ENCODE measurements around the gene DNTTIP2.
"Not testable (repeated sequence)": the region's sequence is repeated elsewhere in the genome, so short reads cannot be mapped to it uniquely, and the experiment has no call there.

The DNTTIP2 gene, protein sequence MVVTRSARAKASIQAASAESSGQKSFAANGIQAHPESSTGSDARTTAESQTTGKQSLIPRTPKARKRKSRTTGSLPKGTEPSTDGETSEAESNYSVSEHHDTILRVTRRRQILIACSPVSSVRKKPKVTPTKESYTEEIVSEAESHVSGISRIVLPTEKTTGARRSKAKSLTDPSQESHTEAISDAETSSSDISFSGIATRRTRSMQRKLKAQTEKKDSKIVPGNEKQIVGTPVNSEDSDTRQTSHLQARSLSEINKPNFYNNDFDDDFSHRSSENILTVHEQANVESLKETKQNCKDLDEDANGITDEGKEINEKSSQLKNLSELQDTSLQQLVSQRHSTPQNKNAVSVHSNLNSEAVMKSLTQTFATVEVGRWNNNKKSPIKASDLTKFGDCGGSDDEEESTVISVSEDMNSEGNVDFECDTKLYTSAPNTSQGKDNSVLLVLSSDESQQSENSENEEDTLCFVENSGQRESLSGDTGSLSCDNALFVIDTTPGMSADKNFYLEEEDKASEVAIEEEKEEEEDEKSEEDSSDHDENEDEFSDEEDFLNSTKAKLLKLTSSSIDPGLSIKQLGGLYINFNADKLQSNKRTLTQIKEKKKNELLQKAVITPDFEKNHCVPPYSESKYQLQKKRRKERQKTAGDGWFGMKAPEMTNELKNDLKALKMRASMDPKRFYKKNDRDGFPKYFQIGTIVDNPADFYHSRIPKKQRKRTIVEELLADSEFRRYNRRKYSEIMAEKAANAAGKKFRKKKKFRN

DNA sequence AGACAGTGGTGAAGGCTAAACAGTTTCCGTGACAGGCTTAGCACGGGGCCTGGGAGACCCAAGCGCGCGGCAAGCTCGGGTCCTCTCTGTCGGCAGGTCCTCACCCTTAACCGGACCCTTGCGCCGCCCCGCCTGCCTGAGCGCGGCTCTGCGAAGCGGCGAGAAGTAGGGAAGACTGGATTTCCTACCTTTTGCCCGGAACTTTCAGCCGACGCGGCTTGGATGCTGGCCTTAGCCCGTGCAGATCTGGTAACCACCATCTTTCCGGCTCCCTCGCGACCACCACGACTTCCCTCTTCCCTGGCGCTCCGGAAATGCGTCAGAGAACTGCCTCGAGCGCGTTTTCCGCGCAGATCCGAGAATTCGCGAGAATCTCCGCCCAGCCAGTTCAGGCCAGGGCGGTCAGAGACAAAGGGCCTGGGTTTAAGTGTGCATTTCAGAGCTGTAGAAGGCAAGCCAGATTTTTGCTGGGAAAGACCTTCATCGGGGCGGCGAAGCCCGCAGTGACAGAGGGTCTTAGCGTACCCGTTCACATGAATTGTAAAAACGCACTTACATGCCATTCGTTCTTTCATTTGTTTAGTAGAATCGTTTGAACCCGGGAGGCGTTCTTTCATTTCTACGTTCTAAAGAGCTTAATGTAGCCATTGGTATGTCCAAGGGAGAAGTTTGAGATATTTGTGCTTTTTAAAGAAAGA lies at the start of gene DNTTIP2:
Gene DNTTIP2 (minus strand): TSS at position 318 of the 698 bp plus-strand sequence. CDS start 58 bp downstream, at position 260.
- H3K4me1 Mint-ChIP-seq = peaks cover 44% of the 10 kb centered on the region
- DNase-seq = peak; percentile 94
- peaks cover 40% of the 10 kb centered on the region for H3K36me3 Mint-ChIP-seq
- H3K4me3 Mint-ChIP-seq = peak within 1 kb of the TSS; percentile 86
- CTCF ChIA-PET = interaction anchor here (0.7 to 1.4 kb wide), 2 partner anchors 30 to 32 kb away, joined by 3 to 7 read pairs; partner anchors contain the start of gene GCLM
- H3K27me3 Mint-ChIP-seq = no peaks in the 10 kb centered on the region
- no peaks in the 10 kb centered on the region for H3K9me3 Mint-ChIP-seq
- peak within 1 kb of the TSS; percentile 92 for H3K27ac Mint-ChIP-seq

DNA sequence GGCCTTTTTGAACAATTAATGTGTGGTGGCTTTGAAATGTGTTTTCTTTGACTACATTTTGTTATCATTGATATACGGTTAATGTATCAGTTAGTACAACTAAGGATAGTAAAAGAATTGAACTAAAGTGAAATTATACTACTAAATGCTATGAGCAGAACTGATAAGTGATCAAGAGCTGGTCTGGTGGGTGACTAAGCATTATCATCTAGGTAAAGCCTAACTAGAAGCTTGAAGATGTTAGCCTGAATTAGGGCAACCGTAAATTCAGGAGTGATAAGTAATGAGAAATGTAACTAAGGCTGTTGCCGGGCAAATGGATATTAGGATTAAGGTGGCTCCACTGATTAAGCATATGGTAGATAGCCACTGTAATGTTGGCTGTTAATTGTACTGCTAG lies 46.2 kb upstream of the DNTTIP2 start:
- Mint-ChIP-seq H3K27me3 (peaks cover 5% of the 10 kb centered on the region), H3K9me3 (peaks cover 2% of the 10 kb centered on the region), H3K36me3 (no peaks in the 10 kb centered on the region), H3K4me3 (no peak overlapping the region), H3K4me1 (peaks cover 3% of the 10 kb centered on the region), H3K27ac (no peak overlapping the region)
- DNase-seq = no peak
- CTCF ChIA-PET = no interaction called here

DNA sequence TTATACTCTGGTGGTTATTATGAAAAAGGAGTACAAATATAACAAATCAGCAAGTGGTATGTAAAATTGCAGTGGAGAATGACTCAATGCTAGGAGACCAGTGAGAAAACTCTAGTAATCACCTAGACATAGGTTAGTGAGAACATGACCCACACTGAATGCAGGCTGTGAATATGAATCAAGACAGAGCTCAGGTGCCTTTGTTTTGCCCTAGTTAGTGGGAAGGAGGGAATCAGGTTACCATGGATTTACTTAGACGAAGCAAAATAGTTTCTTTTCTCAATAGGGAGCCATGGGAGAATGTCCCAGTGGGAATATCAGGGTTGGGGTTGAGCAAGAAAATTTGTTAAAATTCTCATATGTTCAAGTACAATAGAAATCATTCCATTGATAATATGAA lies 40.8 kb upstream of the DNTTIP2 start:
- CTCF ChIA-PET = no interaction called here
- DNase-seq = no peak
- Mint-ChIP-seq H3K9me3 (no peaks in the 10 kb centered on the region), H3K27ac (no peak overlapping the region), H3K4me3 (no peak overlapping the region), H3K4me1 (no peaks in the 10 kb centered on the region), H3K27me3 (peaks cover 8% of the 10 kb centered on the region), H3K36me3 (no peaks in the 10 kb centered on the region)

DNA sequence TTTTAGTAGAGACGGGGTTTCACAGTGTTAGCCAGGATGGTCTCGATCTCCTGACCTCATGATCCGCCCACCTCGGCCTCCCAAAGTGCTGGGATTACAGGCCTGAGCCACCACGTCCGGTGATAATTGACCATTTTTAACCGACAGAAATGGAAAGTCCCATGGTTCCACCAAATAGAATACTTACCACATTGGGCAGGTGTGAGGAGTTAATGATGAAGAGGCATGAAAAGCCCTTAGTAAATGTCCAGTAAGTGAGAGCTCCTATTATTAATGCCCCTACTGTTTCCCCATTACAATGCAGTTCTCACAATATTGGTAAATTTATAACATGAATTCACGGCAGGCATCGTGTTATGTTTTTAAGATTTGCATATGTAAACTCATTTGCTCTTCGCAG lies 38.3 kb upstream of the DNTTIP2 start:
- DNase-seq = no peak
- H3K9me3 Mint-ChIP-seq = no peaks in the 10 kb centered on the region
- peaks cover 19% of the 10 kb centered on the region for H3K27me3 Mint-ChIP-seq
- no peak overlapping the region for H3K27ac Mint-ChIP-seq
- no peaks in the 10 kb centered on the region for H3K36me3 Mint-ChIP-seq
- H3K4me1 Mint-ChIP-seq = no peaks in the 10 kb centered on the region
- CTCF ChIA-PET = no interaction called here
- H3K4me3 Mint-ChIP-seq = no peak overlapping the region

DNA sequence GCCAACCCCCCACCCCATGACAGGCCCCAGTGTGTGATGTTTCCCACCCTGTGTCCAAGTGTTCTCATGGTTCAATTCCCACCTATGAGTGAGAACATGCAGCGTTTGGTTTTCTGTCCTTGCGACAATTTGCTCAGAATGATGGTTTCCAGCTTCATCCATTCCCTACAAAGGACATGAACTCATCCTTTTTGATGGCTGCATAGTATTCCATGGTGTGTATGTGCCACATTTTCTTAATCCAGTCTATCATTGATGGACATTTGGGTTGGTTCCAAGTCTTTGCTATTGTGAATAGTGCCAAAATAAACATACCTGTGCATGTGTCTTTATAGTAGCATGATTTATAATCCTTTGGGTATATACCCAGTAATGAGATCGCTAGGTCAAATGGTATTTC lies 31.9 kb upstream of the DNTTIP2 start:
- not testable (repeated sequence) for H3K4me3 Mint-ChIP-seq, H3K9me3 Mint-ChIP-seq, H3K27ac Mint-ChIP-seq, DNase-seq
- Mint-ChIP-seq H3K27me3 (peaks cover 19% of the 10 kb centered on the region), H3K36me3 (peaks cover 10% of the 10 kb centered on the region), H3K4me1 (peaks cover 31% of the 10 kb centered on the region)
- CTCF ChIA-PET = interaction anchor here (1.3 kb wide), 1 partner anchor 134 kb away, joined by 4 read pairs; no protein-coding TSS in a partner anchor

DNA sequence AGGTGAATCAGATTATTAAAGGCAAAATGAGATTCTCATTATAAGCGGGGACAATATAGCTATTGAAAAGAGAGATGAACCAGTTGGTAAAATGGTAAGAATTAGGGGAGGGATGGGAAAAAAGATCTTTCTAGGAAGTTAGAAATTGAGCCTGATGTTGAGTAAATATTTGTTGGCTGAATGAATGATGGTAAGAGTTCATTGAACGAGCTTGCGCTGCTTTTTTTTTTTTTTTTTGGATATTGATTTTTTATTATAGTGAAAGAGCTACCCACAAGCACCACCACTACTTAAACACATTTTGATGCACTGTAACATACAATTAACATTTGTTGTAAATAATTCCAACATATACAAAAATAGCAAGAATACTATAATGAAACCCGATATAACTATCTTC lies 31.3 kb upstream of the DNTTIP2 start:
- Mint-ChIP-seq H3K27ac (peak overlapping the region; percentile 75), H3K4me3 (peak overlapping the region; percentile 79), H3K4me1 (peaks cover 33% of the 10 kb centered on the region)

DNA sequence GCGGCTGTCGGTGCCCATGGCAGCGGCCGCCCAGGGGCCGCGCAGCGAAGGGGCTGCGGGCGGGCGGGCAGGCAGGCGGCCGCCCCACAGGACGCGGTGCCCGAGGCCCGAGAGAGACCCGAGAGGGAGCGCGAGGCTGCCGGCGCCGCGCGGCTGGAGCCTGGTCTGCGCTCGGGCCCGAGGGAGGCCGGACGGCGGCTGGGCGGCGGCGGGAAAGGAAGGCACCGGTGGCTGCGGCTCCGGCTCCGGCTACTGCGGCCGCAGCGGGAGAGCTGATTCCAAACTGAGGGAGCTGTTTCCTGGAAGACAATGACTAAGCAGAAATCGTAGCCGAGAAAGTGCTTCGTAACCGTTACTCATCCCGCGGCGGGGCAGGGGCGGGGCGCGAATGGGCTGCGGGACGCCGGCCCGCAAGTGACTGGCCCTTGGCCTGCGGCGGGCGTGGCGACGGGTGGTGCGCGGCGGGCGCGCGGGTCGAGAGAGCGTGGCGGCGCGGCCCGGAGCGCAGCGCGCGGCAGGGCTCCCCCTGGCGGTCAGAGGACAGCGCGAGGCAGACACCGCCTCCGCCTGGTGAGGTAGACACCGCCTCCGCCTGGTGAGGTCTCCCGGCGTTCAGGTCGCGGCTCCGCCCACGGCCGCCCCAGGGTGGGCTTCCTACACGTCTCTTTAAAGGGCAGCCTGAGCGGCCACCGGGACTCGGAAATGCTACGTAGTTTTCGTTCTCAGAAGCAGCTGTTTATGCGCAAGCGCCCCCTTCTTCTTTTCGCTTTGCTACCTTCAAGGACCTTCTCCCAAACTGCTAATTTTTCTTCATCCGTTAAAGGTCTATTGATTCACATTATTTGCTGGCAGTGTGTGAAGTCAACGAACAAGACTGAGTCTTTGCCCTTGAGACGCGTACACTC lies 30.4 kb upstream of the DNTTIP2 start, which contains the start of gene GCLM:
Gene GCLM (minus strand): TSS at position 285 of the 905 bp plus-strand sequence. CDS start 267 bp downstream, at position 18.
- peak within 1 kb of the TSS; percentile 79 for H3K27ac Mint-ChIP-seq
- H3K27me3 Mint-ChIP-seq = peaks cover 11% of the 10 kb centered on the region
- CTCF ChIA-PET = interaction anchor here (0.6 to 2.6 kb wide), 6 partner anchors 12 to 280 kb away, joined by 3 to 7 read pairs (median 4); partner anchors contain the start of gene DNTTIP2
- DNase-seq = peak; percentile 89
- peak within 1 kb of the TSS; percentile 79 for H3K4me3 Mint-ChIP-seq
- peaks cover 11% of the 10 kb centered on the region for H3K36me3 Mint-ChIP-seq
- peaks cover 2% of the 10 kb centered on the region for H3K9me3 Mint-ChIP-seq
- peaks cover 39% of the 10 kb centered on the region for H3K4me1 Mint-ChIP-seq

More for the DNA sequence above, 31.3 kb upstream of the DNTTIP2 start:
- peaks cover 11% of the 10 kb centered on the region for H3K36me3 Mint-ChIP-seq
- CTCF ChIA-PET = interaction anchor here (0.6 to 2.6 kb wide), 5 partner anchors 11 to 135 kb away, joined by 3 to 7 read pairs (median 4); partner anchors contain the start of gene DNTTIP2
- no peak for DNase-seq
- peaks cover 2% of the 10 kb centered on the region for H3K9me3 Mint-ChIP-seq
- peaks cover 15% of the 10 kb centered on the region for H3K27me3 Mint-ChIP-seq

DNA sequence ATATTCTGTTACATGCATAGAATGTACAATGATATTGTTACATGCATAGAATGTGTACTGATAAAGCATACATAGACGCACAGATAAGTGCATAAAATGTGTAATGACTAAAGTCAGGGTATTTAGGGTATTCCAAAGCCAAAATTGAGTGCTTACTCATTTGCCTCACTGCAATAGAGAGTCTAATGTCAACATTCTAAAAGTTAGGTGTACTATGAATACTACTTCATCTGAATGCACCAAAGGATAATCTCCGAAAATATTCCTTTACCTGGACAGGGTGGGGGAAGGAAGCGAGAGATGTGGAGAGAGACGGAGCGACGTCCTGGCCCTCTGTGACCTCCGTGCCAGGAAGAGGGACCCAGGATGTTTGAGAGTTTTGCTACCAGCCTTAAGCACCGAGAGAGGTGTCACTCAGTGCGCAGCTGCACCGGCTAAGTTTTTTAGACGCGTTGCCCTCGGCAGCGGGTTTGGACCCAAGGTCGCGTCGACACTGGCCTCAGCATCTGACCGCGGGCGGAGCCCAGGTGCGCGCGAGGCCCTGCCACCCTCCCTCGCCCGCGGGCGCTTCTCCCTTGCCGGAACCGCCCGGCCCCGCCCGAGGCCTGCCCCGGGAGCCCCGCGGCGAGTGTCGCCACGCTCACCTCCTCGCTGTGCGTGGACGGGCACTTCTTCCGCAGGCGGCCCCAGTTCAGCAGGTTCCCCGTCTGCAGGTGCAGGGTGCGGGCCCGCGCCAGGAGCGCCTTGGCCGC lies 29.6 kb upstream of the DNTTIP2 start:
- H3K4me1 Mint-ChIP-seq = peaks cover 47% of the 10 kb centered on the region
- H3K36me3 Mint-ChIP-seq = peaks cover 11% of the 10 kb centered on the region
- peaks cover 9% of the 10 kb centered on the region for H3K27me3 Mint-ChIP-seq
- DNase-seq = peak; percentile 64
- peaks cover 2% of the 10 kb centered on the region for H3K9me3 Mint-ChIP-seq
- CTCF ChIA-PET = interaction anchor here (0.7 to 2.6 kb wide), 2 partner anchors 29 to 279 kb away, joined by 3 to 7 read pairs; partner anchors contain the start of gene DNTTIP2
- peak overlapping the region; percentile 76 for H3K4me3 Mint-ChIP-seq
- peak overlapping the region; percentile 79 for H3K27ac Mint-ChIP-seq

DNA sequence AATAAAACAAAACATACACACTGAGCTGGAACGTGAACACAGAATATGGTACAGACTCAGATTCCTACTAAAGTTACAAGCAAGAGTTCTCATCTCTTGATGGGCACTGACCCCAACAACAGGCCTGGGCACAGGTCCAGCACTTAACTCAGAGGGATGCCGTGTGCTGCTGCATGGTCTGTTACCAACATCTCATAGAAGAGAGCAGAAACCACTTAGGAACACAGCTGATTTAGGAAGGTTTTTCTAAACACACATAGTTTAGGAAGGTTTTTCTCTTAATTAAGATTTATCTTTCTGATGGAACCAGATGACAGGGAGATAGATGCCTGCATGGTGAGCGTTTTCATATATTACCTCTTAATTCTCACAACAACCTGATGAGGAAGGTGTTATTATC lies 28.7 kb upstream of the DNTTIP2 start:
- H3K27ac Mint-ChIP-seq = peak overlapping the region; percentile 30
- H3K27me3 Mint-ChIP-seq = peaks cover under 1% of the 10 kb centered on the region
- H3K4me1 Mint-ChIP-seq = peaks cover 47% of the 10 kb centered on the region
- peaks cover 12% of the 10 kb centered on the region for H3K36me3 Mint-ChIP-seq
- DNase-seq = no peak
- CTCF ChIA-PET = interaction anchor here (2.6 kb wide), 1 partner anchor 28 kb away, joined by 7 read pairs; the partner anchor contains the start of gene DNTTIP2
- H3K4me3 Mint-ChIP-seq = peak overlapping the region; percentile 62
- peaks cover 2% of the 10 kb centered on the region for H3K9me3 Mint-ChIP-seq

DNA sequence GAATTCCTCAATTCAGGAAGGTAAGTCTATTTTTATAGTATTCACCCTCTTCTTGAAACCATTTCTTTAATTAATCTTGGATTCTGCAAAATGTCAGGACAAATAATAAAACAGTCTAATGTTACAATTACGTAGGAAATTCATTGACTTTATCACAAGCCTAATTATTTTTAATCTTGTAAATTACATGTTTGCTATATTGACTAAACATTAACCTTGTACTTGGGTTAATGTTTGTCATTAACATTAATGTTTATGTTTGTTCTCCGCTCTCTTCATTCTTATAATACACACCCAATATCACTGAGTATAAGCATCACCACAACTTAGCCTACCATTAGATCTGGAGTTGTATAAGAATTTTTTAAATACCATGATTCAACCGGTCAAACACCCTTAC lies 27.5 kb upstream of the DNTTIP2 start:
- Mint-ChIP-seq H3K4me1 (peaks cover 49% of the 10 kb centered on the region), H3K27ac (no peak overlapping the region), H3K27me3 (no peaks in the 10 kb centered on the region), H3K36me3 (peaks cover 17% of the 10 kb centered on the region), H3K4me3 (no peak overlapping the region), H3K9me3 (peaks cover 2% of the 10 kb centered on the region)
- no peak for DNase-seq
- CTCF ChIA-PET = no interaction called here

DNA sequence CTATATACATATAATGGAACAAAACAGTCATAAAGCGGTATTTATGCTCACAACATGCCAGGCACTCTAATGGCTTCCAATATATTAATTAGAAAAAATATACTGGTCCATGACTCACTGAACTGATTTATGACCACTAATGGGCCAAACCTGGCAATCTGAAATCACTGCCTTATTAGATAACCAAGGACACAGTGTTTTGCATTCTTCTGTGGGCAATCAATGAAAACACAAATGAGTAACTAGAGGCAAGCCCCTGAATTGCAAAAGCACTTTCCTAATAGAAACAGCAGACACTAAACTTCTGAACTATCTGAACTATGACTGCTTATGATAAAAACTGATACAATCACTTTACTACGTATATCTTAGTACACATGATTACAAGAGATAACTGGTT lies 26.7 kb upstream of the DNTTIP2 start:
- H3K27me3 Mint-ChIP-seq = no peaks in the 10 kb centered on the region
- CTCF ChIA-PET = no interaction called here
- peaks cover 47% of the 10 kb centered on the region for H3K4me1 Mint-ChIP-seq
- H3K4me3 Mint-ChIP-seq = no peak overlapping the region
- DNase-seq = no peak
- H3K36me3 Mint-ChIP-seq = peaks cover 20% of the 10 kb centered on the region
- no peak overlapping the region for H3K27ac Mint-ChIP-seq
- peaks cover 2% of the 10 kb centered on the region for H3K9me3 Mint-ChIP-seq

DNA sequence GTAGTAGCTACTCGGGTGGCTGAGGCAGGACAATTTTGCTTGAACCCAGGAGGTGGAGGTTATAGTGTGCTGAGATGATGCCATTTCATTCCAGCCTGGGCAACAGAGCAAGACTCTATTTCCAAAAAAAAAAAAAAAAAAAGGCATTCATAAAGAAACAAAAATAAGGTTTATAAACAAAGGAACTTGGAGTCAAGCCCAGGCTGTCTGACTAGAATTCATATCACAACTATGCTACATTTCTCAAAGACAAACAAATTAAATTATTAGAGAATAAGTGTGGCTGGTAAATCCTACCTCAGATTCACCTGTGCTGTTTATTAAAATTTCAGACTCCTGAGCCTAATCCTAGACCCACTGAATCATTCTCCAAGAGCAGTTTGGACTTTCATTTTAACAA lies 26.0 kb upstream of the DNTTIP2 start:
- DNase-seq = no peak
- Mint-ChIP-seq H3K4me3 (no peak overlapping the region), H3K27ac (peak overlapping the region; percentile 60), H3K27me3 (no peaks in the 10 kb centered on the region), H3K9me3 (no peaks in the 10 kb centered on the region), H3K4me1 (peaks cover 45% of the 10 kb centered on the region), H3K36me3 (peaks cover 20% of the 10 kb centered on the region)
- CTCF ChIA-PET = interaction anchor here (0.7 kb wide), 1 partner anchor 28 kb away, joined by 3 read pairs; no protein-coding TSS in a partner anchor
